ENCODE measurements around the gene FOXN4.

Gene FOXN4, protein sequence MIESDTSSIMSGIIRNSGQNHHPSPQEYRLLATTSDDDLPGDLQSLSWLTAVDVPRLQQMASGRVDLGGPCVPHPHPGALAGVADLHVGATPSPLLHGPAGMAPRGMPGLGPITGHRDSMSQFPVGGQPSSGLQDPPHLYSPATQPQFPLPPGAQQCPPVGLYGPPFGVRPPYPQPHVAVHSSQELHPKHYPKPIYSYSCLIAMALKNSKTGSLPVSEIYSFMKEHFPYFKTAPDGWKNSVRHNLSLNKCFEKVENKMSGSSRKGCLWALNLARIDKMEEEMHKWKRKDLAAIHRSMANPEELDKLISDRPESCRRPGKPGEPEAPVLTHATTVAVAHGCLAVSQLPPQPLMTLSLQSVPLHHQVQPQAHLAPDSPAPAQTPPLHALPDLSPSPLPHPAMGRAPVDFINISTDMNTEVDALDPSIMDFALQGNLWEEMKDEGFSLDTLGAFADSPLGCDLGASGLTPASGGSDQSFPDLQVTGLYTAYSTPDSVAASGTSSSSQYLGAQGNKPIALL

DNA sequence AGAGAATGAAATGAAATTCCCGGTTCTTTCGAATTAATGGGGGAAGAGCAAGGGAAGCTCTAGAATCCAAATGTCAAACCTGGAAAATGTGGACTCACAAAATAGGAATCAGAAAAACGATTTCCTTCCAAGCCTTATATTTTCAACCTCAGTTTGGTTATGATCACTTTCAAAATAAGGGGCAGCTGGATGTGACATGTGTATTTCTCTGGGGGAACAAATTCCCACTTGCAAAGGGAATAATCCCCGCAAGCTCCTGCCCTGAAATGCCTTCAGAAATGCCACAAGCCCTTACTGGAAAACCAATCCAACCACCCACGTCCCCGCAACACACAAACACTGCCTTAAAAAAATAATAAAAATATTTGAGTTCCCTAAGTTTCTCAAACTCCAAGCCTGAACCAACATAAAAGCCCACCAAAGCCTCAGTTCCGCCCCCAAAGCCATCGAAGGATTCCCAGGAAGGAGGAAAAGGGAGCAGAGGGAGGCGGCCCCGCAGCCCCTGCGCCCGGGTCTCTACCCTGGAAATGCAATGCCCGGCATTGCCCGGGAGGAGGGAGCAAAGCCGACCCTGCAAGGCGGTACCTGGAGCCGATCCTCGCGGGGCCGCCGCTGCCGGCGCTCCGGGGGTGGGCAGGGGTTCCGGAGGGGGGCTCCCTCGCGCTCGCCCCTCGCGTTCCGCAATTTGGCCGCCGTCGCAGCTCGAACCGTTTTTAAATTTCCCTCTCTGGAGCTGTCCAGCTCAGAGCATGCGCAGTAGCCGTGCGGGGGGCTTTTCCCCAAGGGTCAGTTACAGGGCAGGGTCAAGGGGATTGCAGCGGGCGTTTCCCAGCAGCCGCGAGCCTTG, at the start of gene FOXN4:
TSS of gene FOXN4 (minus strand) at position 751 of the 847 bp plus-strand sequence. CDS start 963 bp downstream, outside the sequence.
- TF ChIP-seq, protein P1, sequence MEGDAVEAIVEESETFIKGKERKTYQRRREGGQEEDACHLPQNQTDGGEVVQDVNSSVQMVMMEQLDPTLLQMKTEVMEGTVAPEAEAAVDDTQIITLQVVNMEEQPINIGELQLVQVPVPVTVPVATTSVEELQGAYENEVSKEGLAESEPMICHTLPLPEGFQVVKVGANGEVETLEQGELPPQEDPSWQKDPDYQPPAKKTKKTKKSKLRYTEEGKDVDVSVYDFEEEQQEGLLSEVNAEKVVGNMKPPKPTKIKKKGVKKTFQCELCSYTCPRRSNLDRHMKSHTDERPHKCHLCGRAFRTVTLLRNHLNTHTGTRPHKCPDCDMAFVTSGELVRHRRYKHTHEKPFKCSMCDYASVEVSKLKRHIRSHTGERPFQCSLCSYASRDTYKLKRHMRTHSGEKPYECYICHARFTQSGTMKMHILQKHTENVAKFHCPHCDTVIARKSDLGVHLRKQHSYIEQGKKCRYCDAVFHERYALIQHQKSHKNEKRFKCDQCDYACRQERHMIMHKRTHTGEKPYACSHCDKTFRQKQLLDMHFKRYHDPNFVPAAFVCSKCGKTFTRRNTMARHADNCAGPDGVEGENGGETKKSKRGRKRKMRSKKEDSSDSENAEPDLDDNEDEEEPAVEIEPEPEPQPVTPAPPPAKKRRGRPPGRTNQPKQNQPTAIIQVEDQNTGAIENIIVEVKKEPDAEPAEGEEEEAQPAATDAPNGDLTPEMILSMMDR (IDR thresholded peaks at IDR 0.05; ENCODE audit: low read depth, low read length): no peak
- no peak for DNase-seq (ENCODE audit: extremely low read depth, low read depth)

DNA sequence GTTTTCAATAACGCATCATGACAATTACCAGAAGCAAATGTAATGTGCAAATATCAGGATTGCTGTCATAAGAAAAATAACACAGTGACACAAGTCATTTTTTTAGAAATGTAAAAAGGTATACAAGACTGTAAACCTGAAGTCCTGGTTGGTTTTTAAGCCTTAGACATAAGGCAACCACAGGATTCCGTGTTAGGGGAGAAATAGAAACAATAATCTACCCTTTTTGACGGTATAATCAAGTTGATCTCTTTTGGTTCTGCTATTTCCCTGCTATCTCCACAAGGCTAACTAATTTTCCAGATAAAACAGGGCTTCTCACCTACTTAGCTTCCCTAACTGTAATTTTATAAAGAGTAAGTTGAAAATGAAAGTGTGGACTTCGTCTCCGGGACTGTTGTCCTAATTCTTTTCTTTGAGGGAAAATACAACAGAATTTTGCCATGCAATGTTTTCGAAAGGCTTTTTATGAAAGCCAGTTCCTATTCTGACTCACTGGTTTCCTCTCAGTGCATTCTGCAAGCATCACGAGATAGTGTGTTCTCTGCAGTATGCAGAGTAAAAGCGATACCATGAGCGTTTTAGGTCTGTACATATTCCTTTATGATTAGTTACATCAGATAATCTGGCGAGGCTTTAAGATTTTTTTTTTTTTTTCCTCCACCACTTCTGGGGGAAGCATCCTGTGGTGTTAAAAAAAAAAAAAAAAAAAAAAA, 49.2 kb upstream of the FOXN4 start:
- DNase-seq (ENCODE audit: extremely low read depth, low read depth): no peak
- TF ChIP-seq, protein P1 (IDR thresholded peaks at IDR 0.05; ENCODE audit: low read depth, low read length): no peak

DNA sequence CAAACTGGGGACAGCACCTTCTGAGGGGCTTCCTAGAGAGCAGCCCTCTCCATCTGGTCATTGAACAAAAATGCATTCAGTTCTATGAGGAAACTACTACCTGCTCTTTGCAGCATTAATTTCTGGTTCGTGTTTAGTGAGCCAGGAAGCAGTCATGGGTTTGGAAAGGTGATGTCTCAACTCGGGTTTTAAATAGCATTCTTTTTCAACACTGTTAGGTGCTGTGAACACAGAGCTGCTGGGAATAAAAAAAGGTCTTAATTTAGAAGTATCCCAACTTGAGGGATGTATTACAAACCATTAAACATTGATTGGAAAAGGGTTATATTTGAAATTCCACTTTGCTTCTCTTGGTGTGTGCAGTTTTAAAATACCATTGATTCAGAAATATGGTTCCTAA, 47.9 kb upstream of the FOXN4 start:
- TF ChIP-seq, protein P1 (IDR thresholded peaks at IDR 0.05; ENCODE audit: low read depth, low read length): no peak
- DNase-seq (ENCODE audit: extremely low read depth, low read depth): no peak

DNA sequence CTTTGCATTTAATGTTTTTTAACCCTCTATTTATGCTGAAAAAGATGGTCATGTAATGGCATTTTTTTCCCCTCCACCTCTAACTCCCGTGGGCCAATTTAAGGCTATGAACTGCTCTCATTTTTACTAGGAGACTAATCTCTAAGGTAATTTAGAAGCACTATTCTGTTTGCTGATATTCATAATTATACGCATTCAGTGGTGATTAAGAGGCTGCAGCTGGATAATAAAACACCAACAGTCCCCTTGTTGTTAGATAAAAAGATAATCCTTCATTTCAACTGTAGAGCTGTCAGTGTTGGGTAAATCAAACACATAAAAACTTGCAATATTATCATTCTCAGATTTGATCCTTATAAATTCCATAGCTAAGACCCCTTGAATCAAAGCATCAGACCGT, 47.5 kb upstream of the FOXN4 start:
- DNase-seq (ENCODE audit: extremely low read depth, low read depth): no peak
- TF ChIP-seq, protein P1 (IDR thresholded peaks at IDR 0.05; ENCODE audit: low read depth, low read length): no peak

DNA sequence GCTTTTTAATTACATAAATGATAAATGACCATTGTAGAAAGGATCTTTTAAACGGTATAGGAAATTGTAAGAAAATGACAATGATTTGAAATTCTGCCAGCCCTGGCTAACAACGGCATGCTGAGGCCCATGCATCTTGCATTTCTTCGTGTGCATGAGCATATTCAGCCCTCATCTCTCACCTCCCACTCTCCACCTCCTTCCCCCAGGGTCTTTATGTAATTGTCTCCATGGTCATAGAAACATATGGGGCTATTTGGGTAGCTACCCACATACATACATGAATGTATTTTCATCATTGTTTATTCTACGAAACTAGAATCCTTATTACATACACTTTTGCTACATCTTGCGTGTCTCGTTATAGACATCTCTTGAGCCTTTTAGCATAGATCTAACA, 43.1 kb upstream of the FOXN4 start:
- TF ChIP-seq, protein P1 (IDR thresholded peaks at IDR 0.05; ENCODE audit: low read depth, low read length): no peak

DNA sequence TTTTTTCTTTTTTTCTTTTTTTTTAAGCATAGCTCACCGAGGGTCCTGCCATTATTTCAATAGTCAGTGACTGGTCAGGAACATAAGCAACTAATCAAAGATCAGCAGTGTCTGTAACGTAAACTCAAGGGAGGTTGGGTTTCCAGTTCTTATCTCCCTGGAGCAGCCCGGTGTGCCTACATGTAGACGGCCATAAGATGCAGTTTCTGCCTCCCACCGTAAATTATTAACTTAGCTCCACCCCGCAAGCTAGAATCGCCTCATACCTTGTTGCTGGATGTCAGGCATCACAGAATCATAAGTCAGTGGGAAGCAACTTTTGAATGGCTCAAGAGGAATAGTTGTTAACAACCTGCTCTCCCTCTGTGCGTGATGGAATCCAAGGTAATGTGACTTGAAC, 38.5 kb upstream of the FOXN4 start, which contains the start of gene MYO1H:
TSS of gene MYO1H (plus strand) at position 312 of the 400 bp plus-strand sequence. CDS start at position 373, 61 bp downstream.
- DNase-seq (ENCODE audit: extremely low read depth, low read depth): no peak
- TF ChIP-seq, protein P1 (IDR thresholded peaks at IDR 0.05; ENCODE audit: low read depth, low read length): no peak

More for the DNA sequence above, 43.1 kb upstream of the FOXN4 start:
- no peak for DNase-seq (ENCODE audit: extremely low read depth, low read depth)

Measured in AG09319 (cell line).